Naive thymus-derived CD8-positive, alpha-beta T cell (primary cell): ENCODE measurements around the gene UTS2R. TPM values are rescaled to one million over a fixed set of nuclear protein-coding genes. Genes with fewer than 3 reads are reported as not detected.
A peak's percentile ranks its signal among the peaks of the same experiment; 100 is the strongest.
"Not testable (repeated sequence)": the region's sequence is repeated elsewhere in the genome, so short reads cannot be mapped to it uniquely, and the experiment has no call there.

Experiments used
- ATAC-seq, 2 donors: fragments of 150-1000 bp; cut with Tn5 transposase in 1 of 2; sonication (Bioruptor Pico), chemical (Tn5 transposase) in 1 of 2; 1 replicate in 1 of 2; 2 replicates in 1 of 2; pipeline ENCODE4 v1.10.0; 2021; ENCODE audit warnings: mild to moderate bottlenecking in 2 of 2, moderate library complexity in 2 of 2
- POLR2A ChIA-PET: fragments of 350-600 bp; sonication (Branson Sonifier 250); formaldehyde crosslinking; loops from one replicate; lab custom pipeline; 2021; ENCODE audit warnings: antibody characterized with exemption; lab: Charles Lee
- DNase-seq, 10 donors: peaks; one replicate each; pipeline versions ENCODE4 v3.0.0 to v3.0.0-alpha.2; 2020 to 2022
- H3K27ac Mint-ChIP-seq, 10 donors: one replicate each; pipeline ENCODE4 v1.8.0; 2020 to 2022; ENCODE audit warnings: mild to moderate bottlenecking in 10 of 10, mixed read lengths in 10 of 10, moderate library complexity in 4 of 10, inconsistent platforms in 1 of 10
- H3K27me3 Mint-ChIP-seq, 5 donors: one replicate each; pipeline ENCODE4 v1.8.0; 2021 to 2022; ENCODE audit warnings: mixed read lengths in 5 of 5
- H3K36me3 Mint-ChIP-seq, 3 donors: one replicate each; pipeline ENCODE4 v1.8.0; 2020 to 2022; ENCODE audit warnings: mixed read lengths in 3 of 3, mild to moderate bottlenecking in 2 of 3, inconsistent platforms in 1 of 3
- H3K4me1 Mint-ChIP-seq, 4 donors: one replicate each; pipeline ENCODE4 v1.8.0; 2021 to 2022; ENCODE audit warnings: mixed read lengths in 4 of 4
- H3K4me3 Mint-ChIP-seq, 10 donors: one replicate each; pipeline ENCODE4 v1.8.0; 2020 to 2022; ENCODE audit warnings: mild to moderate bottlenecking in 10 of 10, mixed read lengths in 10 of 10, moderate library complexity in 6 of 10, inconsistent platforms in 1 of 10
- H3K9me3 Mint-ChIP-seq, 9 donors: one replicate each; pipeline ENCODE4 v1.8.0; 2020 to 2022; ENCODE audit warnings: mixed read lengths in 9 of 9, mild to moderate bottlenecking in 3 of 9, inconsistent platforms in 1 of 9, moderate library complexity in 1 of 9
- polyA plus RNA-seq, 3 donors: library from polyadenylated mRNA; unstranded; fragments of 300-500 nt; fragmentation: Illumina TruSeq; gene quantifications; one replicate each; pipeline ENCODE4 v1.2.3, GENCODE V29; 2021
- total RNA-seq, 8 experiments: library from RNA in 2 of 8; stranded (reverse) in 2 of 8; gene quantifications; one replicate each; pipeline ENCODE4 v1.2.3 and lab custom pipeline; 2021 to 2026

The UTS2R gene
- total and polyA plus RNA-seq, 5 experiments from 2014 or later = not detected

DNA sequence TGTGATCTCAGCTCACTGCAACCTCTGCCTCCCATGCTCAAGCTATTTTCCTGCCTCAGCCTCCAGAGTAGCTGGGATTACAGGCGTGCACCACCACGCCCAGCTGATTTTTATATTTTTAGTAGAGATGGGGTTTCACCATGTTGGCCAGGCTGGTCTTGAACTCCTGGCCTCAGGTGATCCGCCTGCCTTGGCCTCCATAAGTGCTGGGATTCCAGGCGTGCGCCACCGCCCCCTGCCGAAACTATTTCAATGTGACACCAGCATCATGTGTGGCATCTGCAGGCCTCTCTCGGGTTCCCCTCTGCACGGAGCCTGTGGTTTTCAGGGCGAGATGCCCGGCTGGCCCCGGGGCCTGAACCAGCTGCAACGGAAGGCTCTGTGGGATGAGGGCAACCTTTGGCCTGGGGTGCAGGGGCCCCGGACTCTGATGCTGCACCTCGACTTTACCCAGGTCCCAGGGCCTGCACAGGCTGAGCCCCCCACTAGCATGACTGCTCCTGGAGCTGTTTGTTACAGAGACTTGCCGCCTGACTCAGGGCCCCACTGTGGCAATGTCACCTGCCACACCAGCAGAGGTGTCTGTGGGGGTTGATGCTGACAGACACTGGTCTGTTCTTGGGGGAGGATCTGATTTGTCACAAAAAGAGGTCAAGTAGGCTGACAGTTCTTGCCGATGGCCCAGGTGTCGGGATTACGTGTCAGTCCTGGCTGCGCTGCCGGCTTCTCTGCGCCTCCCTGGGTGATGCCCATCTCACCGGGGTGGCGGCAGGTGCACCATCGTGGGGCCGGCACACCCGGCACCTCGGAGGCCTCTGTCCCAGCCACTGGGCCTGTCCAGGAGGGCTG lies 21.2 kb upstream of the UTS2R start:
- peak in 1 of 10 donors; percentile 21 for DNase-seq
- no peaks in the 10 kb centered on the region for H3K36me3 Mint-ChIP-seq
- H3K27ac Mint-ChIP-seq = peak overlapping the region in 1 of 10 donors; percentile 44
- H3K4me1 Mint-ChIP-seq = peaks cover 9 to 12% (median 9%) of the 10 kb centered on the region in 4 donors
- POLR2A ChIA-PET = no interaction called here
- ATAC-seq = no peak
- H3K27me3 Mint-ChIP-seq = peaks cover 0 to 13% (median 7%) of the 10 kb centered on the region in 5 donors
- H3K9me3 Mint-ChIP-seq = no peaks in the 10 kb centered on the region
- no peak overlapping the region for H3K4me3 Mint-ChIP-seq

DNA sequence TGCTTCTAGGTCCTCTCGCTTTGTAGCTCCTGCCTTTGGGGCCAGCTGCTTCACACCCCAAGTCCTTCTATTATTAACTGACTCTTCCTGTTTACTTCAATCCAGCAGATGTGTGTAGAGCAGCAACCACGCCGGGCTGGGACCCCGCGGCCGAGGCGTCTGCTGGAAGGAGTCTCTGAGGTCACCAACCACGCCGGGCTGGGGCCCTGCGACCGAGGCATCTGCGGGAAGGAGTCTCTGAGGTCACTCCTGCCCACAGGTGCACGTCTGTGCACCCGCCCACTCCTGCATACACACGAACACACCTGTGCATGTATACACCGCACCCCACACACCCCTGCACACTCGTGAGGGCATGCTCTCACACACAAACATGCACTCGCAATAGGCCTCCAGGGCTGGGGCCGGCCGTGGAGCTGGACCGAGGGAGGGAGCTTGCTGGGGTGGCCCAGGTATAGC lies 20.3 kb upstream of the UTS2R start:
- no peak for ATAC-seq
- Mint-ChIP-seq H3K9me3 (no peaks in the 10 kb centered on the region), H3K27ac (peak overlapping the region in 3 of 10 donors; percentile 15 to 24 (median 22)), H3K36me3 (no peaks in the 10 kb centered on the region), H3K4me3 (no peak overlapping the region), H3K4me1 (peaks cover 7 to 10% (median 8%) of the 10 kb centered on the region in 4 donors), H3K27me3 (peaks cover 0 to 17% (median 6%) of the 10 kb centered on the region in 5 donors)
- POLR2A ChIA-PET = interaction anchor here (0.5 to 1.0 kb wide), 2 partner anchors 66 to 360 kb away, joined by 3 to 5 read pairs; no protein-coding TSS in a partner anchor
- DNase-seq = no peak

DNA sequence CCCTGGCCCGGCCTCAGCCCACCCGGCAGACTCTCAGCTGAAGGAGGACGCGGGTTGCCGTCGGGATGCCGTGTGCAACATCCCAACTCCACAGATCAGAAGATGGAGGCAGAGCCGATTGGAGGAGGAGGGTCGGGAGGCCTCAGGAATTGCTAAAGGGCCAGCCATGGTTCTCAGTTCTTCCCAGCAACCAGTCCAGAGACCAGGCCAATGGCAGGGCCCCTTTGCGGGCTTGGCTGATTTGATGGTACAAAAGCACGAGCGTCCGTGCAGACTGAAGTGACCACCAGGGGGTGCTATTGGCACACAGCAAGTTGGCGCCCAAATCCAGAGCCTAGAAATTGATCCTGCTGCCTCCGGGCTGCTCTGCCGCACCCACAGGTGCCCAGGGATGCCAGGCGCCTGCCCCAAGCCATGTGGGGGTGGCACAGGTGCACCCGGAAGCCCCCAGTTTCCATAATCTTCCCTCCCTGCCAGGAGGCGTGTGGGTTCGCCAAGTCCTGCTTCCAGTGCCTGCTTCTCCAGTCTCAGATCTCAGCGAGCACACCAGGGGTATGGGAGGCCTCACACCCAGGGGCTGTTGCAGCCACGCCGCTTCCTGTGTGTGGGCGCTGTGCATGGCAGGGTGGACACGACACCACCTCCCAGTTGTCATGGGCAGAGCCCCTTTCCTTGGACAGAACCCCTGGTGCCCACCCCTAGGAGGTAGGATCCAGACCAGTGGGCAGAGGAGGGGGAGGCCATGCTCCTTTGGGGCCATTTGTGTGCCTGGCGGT lies 19.7 kb upstream of the UTS2R start:
- H3K4me1 Mint-ChIP-seq = peaks cover 2 to 5% (median 2%) of the 10 kb centered on the region in 4 donors
- no peaks in the 10 kb centered on the region for H3K36me3 Mint-ChIP-seq
- no peaks in the 10 kb centered on the region for H3K9me3 Mint-ChIP-seq
- H3K27me3 Mint-ChIP-seq = peaks cover 0 to 18% (median 3%) of the 10 kb centered on the region in 5 donors
- DNase-seq = peak; percentile 68 to 89 (median 78)
- ATAC-seq = peak; percentile 93 to 97
- POLR2A ChIA-PET = interaction anchor here (0.5 to 1.1 kb wide), 5 partner anchors 26 to 359 kb away, joined by 3 to 5 read pairs (median 3); partner anchors contain the start of gene CD7
- H3K27ac Mint-ChIP-seq = peak overlapping the region in 1 of 10 donors; percentile 22
- H3K4me3 Mint-ChIP-seq = no peak overlapping the region

DNA sequence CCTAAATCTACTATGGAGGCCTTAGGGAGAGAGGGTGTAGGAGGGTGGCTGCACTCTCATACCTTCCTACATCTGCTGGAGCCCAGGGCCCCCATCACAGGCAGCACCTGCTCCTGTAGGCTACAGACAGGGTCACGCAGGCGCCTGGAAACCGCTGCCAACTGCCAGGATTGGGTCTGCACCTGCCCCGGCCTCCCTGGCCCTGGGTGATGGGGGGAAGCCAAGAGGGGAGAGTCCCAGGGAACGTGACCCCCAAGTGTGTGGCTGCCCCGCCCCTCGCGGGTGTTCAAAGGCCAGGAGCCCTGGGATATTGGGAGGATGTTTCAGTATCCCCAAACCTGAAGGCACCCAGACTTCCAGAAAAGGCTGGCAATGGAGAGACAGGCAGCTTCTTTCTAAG lies 18.1 kb upstream of the UTS2R start:
- Mint-ChIP-seq H3K27ac (no peak overlapping the region), H3K9me3 (no peaks in the 10 kb centered on the region), H3K27me3 (peaks cover 3 to 22% (median 7%) of the 10 kb centered on the region in 5 donors), H3K4me1 (peaks cover 4 to 10% (median 5%) of the 10 kb centered on the region in 4 donors), H3K36me3 (no peaks in the 10 kb centered on the region), H3K4me3 (no peak overlapping the region)
- ATAC-seq (no peak), DNase-seq (no peak)
- POLR2A ChIA-PET = no interaction called here

DNA sequence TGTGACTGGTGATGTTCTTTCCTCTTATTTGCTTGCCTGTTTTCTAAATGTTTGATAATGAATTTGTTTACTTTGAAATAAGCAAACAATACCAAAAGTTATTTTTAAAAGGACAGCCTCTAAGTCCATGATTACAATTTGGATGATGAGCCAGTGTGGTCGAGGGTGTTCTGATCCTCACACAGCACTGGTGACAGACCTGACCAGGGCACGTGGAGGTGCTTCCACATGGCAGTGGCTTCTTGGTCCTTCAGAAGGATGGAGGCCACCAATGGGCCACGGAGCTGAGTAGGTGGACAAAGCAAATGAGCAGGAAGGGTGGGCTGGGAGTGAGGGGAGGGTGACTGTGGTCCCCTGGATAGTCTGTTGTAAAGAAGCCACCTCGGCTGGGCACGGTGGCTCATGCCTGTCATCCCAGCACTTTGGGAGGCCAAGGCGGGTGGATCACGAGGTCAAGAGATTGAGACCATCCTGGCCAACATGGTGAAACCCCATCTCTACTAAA lies 16.7 kb upstream of the UTS2R start:
- POLR2A ChIA-PET = no interaction called here
- Mint-ChIP-seq H3K9me3 (no peaks in the 10 kb centered on the region), H3K27ac (no peak overlapping the region), H3K36me3 (no peaks in the 10 kb centered on the region), H3K4me1 (peaks cover 6 to 13% (median 7%) of the 10 kb centered on the region in 4 donors), H3K27me3 (peaks cover 0 to 24% (median 10%) of the 10 kb centered on the region in 5 donors), H3K4me3 (no peak overlapping the region)
- DNase-seq = no peak
- ATAC-seq = no peak

DNA sequence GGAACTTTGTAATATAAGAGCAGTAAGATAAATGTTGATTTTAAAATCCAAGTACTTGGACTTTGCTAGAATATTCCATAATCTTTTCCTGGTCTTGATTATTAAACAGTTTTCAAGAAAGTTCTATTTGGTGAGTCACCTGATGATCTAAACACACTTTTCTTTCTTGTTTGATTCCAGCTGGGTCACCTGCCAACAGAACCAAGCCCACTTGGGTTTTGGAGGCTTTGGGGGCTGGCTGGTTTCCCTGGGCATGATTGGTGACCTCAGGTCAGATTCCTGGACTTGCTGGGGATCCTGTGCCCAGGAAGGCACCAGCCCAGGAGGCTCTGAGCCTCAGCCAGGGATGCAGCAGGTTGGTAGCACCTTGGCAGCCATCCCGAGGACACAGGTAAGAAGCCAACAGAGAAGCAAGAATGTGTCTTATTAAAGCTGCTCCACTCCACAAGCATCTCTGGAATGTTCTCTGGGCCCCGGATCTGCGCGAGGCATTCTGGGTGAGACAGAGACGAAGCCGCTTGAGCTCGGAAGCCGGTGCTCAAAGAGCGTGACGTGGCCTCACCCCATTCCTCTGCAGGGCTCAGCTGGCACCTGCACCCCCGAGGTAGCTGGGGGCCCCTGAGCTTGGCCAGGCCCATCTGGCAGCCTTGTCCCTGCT lies 15.7 kb upstream of the UTS2R start:
- POLR2A ChIA-PET = interaction anchor here (0.5 kb wide), 1 partner anchor 55 kb away, joined by 4 read pairs; no protein-coding TSS in a partner anchor
- no peaks in the 10 kb centered on the region for H3K36me3 Mint-ChIP-seq
- H3K9me3 Mint-ChIP-seq = no peaks in the 10 kb centered on the region
- no peak overlapping the region for H3K27ac Mint-ChIP-seq
- peaks cover 0 to 19% (median 10%) of the 10 kb centered on the region in 5 donors for H3K27me3 Mint-ChIP-seq
- no peak for DNase-seq
- H3K4me3 Mint-ChIP-seq = no peak overlapping the region
- peaks cover 6 to 13% (median 7%) of the 10 kb centered on the region in 4 donors for H3K4me1 Mint-ChIP-seq
- no peak for ATAC-seq

DNA sequence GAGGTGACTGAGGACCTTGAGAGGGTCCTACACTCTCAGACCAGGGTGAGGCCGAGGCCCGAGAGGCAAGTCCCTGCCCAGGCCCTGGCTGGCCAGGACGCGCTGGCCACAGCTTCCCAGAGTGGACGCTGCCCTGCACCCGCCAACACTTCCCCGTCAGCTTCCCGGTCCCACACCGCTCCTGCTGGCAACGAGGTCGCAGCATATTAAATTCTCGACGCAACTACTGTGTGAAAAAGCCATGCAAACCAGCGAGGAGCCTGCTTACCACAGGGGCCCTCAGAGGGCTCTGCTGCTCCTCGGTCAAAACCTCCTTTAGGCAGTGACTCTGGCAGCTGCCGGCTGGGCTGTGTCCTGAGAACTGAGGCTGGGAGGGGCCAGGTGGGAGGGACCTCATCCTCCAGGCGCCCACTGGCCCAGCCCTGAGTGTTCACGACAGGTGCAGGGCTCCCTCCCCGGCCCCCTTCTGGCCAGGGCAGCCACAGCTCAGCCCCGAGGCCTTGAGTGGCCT lies 14.7 kb upstream of the UTS2R start:
- no peak overlapping the region for H3K27ac Mint-ChIP-seq
- H3K36me3 Mint-ChIP-seq = no peaks in the 10 kb centered on the region
- H3K27me3 Mint-ChIP-seq = peaks cover 0 to 19% (median 10%) of the 10 kb centered on the region in 5 donors
- POLR2A ChIA-PET = interaction anchor here (0.5 kb wide), 1 partner anchor 54 kb away, joined by 4 read pairs; no protein-coding TSS in a partner anchor
- no peak overlapping the region for H3K4me3 Mint-ChIP-seq
- DNase-seq (no peak), ATAC-seq (no peak)
- H3K4me1 Mint-ChIP-seq = peaks cover 5 to 10% (median 6%) of the 10 kb centered on the region in 4 donors
- H3K9me3 Mint-ChIP-seq = no peaks in the 10 kb centered on the region

DNA sequence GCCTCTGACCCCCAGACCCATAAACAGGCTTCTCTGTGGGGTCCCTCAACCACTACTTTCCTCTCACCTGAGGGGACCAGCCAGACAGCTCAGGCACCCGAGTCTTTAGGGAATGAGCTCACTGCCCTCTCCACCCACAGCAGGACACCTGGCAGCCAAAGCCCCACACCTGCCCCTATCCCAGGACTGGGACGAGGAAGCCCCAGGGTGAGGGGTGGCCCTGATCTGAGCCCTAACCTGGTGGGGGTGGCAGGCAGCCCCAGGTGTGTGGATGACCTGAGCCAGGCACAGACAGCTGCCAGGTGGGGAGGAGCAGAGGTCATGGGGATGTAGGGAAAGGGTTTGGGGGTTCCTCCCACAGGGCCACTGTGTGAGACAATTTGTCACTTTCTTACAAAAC lies 14.2 kb upstream of the UTS2R start:
- peaks cover 0 to 19% (median 10%) of the 10 kb centered on the region in 5 donors for H3K27me3 Mint-ChIP-seq
- H3K4me1 Mint-ChIP-seq = peaks cover 2 to 7% (median 6%) of the 10 kb centered on the region in 4 donors
- no peak for DNase-seq
- H3K9me3 Mint-ChIP-seq = no peaks in the 10 kb centered on the region
- H3K36me3 Mint-ChIP-seq = no peaks in the 10 kb centered on the region
- ATAC-seq = no peak
- H3K4me3 Mint-ChIP-seq = no peak overlapping the region
- POLR2A ChIA-PET = no interaction called here
- H3K27ac Mint-ChIP-seq = no peak overlapping the region

DNA sequence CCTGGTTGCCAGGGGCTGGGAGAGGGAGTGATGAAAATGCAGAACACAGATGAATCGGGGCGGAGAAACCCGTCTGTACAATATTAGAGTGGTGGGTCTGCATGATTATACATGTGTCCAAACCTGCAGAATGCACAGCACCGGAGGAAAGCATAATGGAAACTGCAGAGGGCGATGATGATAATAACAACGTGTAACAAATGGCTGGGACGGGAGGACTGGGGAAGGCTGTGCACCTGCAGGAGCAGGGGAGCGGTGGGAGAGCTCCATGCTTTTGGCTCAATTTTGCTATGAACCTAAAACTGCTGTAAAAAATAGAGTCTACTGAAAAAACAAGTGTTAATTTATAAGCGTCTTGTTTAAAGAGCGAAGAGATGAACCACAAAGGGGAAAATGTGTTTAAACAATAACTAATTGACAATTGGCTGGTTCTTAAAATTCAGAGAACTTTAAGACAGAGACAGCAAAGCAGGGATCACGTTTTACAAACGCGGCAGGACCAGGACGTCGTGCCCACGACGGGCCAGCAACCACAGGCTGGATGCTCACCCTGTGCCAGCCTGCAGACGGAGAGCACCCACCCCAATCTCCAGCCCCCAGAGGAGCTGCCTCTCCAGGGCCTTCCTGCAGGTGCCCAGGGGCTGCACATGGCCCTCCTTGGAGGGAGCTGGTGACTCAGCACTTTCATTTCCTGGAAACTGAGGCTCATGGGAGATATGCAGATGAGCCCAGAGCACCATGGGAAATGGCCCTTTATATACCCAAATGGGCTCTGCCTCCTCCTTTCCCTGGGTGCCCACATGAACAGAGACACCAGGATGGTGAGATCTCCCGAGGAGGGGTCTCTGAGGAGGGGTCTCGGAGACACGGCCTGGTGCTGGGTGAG lies 12.9 kb upstream of the UTS2R start, which contains the start of gene TEX19:
Gene TEX19, plus strand, starts transcription at position 783 of the 886 bp plus-strand sequence. CDS start 2,904 bp downstream, outside the sequence.
- H3K27ac Mint-ChIP-seq = peak within 1 kb of the TSS in 1 of 10 donors; percentile 49
- POLR2A ChIA-PET = interaction anchor here (0.7 kb wide), 1 partner anchor 161 kb away, joined by 3 read pairs; no protein-coding TSS in a partner anchor
- ATAC-seq (peak in 1 of 2 donors; percentile 62), DNase-seq (no peak)
- H3K36me3 Mint-ChIP-seq = no peaks in the 10 kb centered on the region
- H3K27me3 Mint-ChIP-seq = peaks cover 0 to 19% (median 10%) of the 10 kb centered on the region in 5 donors
- no peaks in the 10 kb centered on the region for H3K9me3 Mint-ChIP-seq
- peaks cover 2 to 7% (median 6%) of the 10 kb centered on the region in 4 donors for H3K4me1 Mint-ChIP-seq
- H3K4me3 Mint-ChIP-seq = peak within 1 kb of the TSS in 2 of 10 donors; percentile 2 to 14

DNA sequence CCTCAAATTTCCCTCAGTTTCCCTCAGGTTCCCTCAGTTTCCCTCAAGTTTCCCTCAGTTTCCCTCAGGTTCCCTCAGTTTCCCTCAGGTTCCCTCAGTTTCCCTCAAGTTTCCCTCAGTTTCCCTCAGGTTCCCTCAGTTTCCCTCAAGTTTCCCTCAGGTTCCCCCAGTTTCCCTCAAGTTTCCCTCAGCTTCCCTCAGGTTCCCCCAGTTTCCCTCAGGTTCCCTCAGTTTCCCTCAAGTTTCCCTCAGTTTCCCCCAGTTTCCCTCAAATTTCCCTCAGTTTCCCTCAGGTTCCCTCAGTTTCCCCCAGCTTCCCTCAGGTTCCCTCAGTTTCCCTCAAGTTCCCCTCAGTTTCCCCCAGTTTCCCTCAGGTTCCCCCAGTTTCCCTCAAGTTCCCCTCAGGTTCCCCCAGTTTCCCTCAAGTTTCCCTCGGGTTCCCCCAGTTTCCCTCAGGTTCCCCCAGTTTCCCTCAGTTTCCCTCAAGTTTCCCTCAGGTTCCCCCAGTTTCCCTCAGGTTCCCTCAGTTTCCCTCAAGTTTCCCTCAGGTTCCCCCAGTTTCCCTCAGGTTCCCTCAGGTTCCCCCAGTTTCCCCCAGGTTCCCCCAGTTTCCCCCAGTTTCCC lies 12.0 kb upstream of the UTS2R start:
- peaks cover 0 to 19% (median 10%) of the 10 kb centered on the region in 5 donors for H3K27me3 Mint-ChIP-seq
- H3K27ac Mint-ChIP-seq, DNase-seq, H3K9me3 Mint-ChIP-seq, H3K36me3 Mint-ChIP-seq, H3K4me1 Mint-ChIP-seq, H3K4me3 Mint-ChIP-seq, ATAC-seq, POLR2A ChIA-PET: not testable (repeated sequence)
